SU-DHL-6 (cell line): ENCODE measurements around the gene GIMAP1.

Source experiments
- H2AFZ ChIP-seq: fragments of 200-600 bp; sonication (generic); 2 replicates; pipeline ENCODE4 v1.6.1; 2014; ENCODE audit warnings: low read depth, mild to moderate bottlenecking, moderate library complexity, mixed read lengths, antibody characterized with exemption, low read length; ENCODE audit not compliant: severe bottlenecking
- H3F3A ChIP-seq: fragments of 200-600 bp; shearing (Covaris generic); 2 replicates; pipeline ENCODE4 v1.6.0; 2016; ENCODE audit warnings: antibody characterized with exemption, mild to moderate bottlenecking; ENCODE audit not compliant: insufficient read depth
- H3K27ac ChIP-seq: fragments of 200-600 bp; sonication (generic); 2 replicates; pipeline ENCODE4 v1.5.1; 2016; ENCODE audit warnings: low read depth, mild to moderate bottlenecking, low read length, moderate library complexity, mixed read lengths
- H3K27me3 ChIP-seq: fragments of 200-600 bp; sonication (generic), shearing (Covaris generic); 2 replicates; pipeline ENCODE4 v1.6.0; 2014; ENCODE audit warnings: mild to moderate bottlenecking, low read length
- H3K36me3 ChIP-seq: fragments of 200-600 bp; sonication (generic); 2 replicates; pipeline ENCODE4 v1.6.1; 2014; ENCODE audit warnings: mild to moderate bottlenecking, low read length, mixed read lengths
- H3K4me2 ChIP-seq: fragments of 300-600, 200-600 bp; shearing (Covaris generic), sonication (generic); 2 replicates; pipeline ENCODE4 v1.6.0; 2014; ENCODE audit warnings: low read length, low read depth, mild to moderate bottlenecking; ENCODE audit not compliant: poor library complexity, severe bottlenecking
- H3K4me3 ChIP-seq: fragments of 200-600 bp; sonication (generic); 2 replicates; pipeline ENCODE4 v1.5.1; 2014; ENCODE audit warnings: antibody characterized with exemption, low read length, mild to moderate bottlenecking, mixed read lengths; ENCODE audit not compliant: insufficient read depth, poor library complexity, severe bottlenecking
- H3K79me2 ChIP-seq: fragments of 200-600 bp; sonication (generic); 2 replicates; pipeline ENCODE4 v1.6.1; 2014; ENCODE audit warnings: mild to moderate bottlenecking, low read length, moderate library complexity; ENCODE audit not compliant: insufficient read depth
- H3K9ac ChIP-seq: fragments of 200-600 bp; sonication (generic); 2 replicates; pipeline ENCODE4 v1.7.0; 2014; ENCODE audit warnings: mild to moderate bottlenecking, low read length
- H3K9me2 ChIP-seq: fragments of 200-600 bp; sonication (generic); replicated peaks from 2 replicates; pipeline ENCODE4 v1.6.1; 2014; ENCODE audit warnings: low read length; ENCODE audit not compliant: insufficient read depth
- H3K9me3 ChIP-seq: fragments of 200-600 bp; sonication (generic); 2 replicates; pipeline ENCODE4 v1.6.1; 2014; ENCODE audit warnings: low read length, mixed read lengths; ENCODE audit not compliant: insufficient read depth
- H4K20me1 ChIP-seq: fragments of 200-600 bp; sonication (generic); 2 replicates; pipeline ENCODE4 v1.6.1; 2014; ENCODE audit warnings: low read depth, mild to moderate bottlenecking, antibody characterized with exemption, low read length, moderate library complexity, mixed read lengths
- CTCF ChIP-seq: fragments of 200-600 bp; sonication (generic); IDR thresholded peaks from one replicate; pipeline ENCODE4 v1.5.1; 2017; ENCODE audit warnings: antibody characterized with exemption, mild to moderate bottlenecking, low read length, moderate library complexity; ENCODE audit not compliant: insufficient read depth, poor library complexity, severe bottlenecking
- EZH2phosphoT487 ChIP-seq: fragments of 200-600 bp; sonication (generic), shearing (Covaris generic); conservative IDR thresholded peaks from 2 replicates; pipeline ENCODE4 v1.6.1; 2018; ENCODE audit warnings: mild to moderate bottlenecking, antibody characterized with exemption, low read length, moderate library complexity, mixed read lengths

Gene GIMAP1

GRCh38 chr7:150716939-150717338, 526 bp downstream of the GIMAP1 start:
- H3F3A ChIP-seq, result no peaks in the 10 kb centered on the region
- no peak overlapping the region for H3K4me3 ChIP-seq
- no peak overlapping the region for H2AFZ ChIP-seq
- no peaks in the 10 kb centered on the region for H3K27me3 ChIP-seq
- no peaks in the 10 kb centered on the region for H3K9me2 ChIP-seq
- no peaks in the 10 kb centered on the region for H3K9me3 ChIP-seq
- H3K79me2 ChIP-seq, result no peaks in the 10 kb centered on the region
- no peaks in the 10 kb centered on the region for H3K36me3 ChIP-seq
- H4K20me1 ChIP-seq, result no peaks in the 10 kb centered on the region
- H3K9ac ChIP-seq, result no peak overlapping the region
- no peak overlapping the region for H3K4me2 ChIP-seq
- no peak for TF ChIP-seq CTCF
- TF ChIP-seq EZH2phosphoT487, result no peak
- no peak overlapping the region for H3K27ac ChIP-seq

- Histone ChIP-seq H3K4me2 (no peak overlapping the region), H3K27me3 (no peaks in the 10 kb centered on the region)
Measured at GRCh38 chr7:150717814-150718420, 1.5 kb downstream of the GIMAP1 start.

GRCh38 chr7:150719436-150719835, 3.0 kb downstream of the GIMAP1 start:
- H3K36me3 ChIP-seq, result no peaks in the 10 kb centered on the region
- H3K27me3 ChIP-seq, result no peaks in the 10 kb centered on the region
- H3K9me2 ChIP-seq, result no peaks in the 10 kb centered on the region
- H3K4me2 ChIP-seq, result no peak overlapping the region
- no peaks in the 10 kb centered on the region for H3K79me2 ChIP-seq
- no peak overlapping the region for H2AFZ ChIP-seq
- no peaks in the 10 kb centered on the region for H3F3A ChIP-seq
- TF ChIP-seq CTCF, result no peak
- H3K9ac ChIP-seq, result no peak overlapping the region
- H4K20me1 ChIP-seq, result no peaks in the 10 kb centered on the region
- H3K27ac ChIP-seq, result no peak overlapping the region
- H3K9me3 ChIP-seq, result no peaks in the 10 kb centered on the region
- H3K4me3 ChIP-seq, result no peak overlapping the region

More at GRCh38 chr7:150717814-150718420, 1.5 kb downstream of the GIMAP1 start:
- Histone ChIP-seq H3K9me3 (no peaks in the 10 kb centered on the region), H3K79me2 (no peaks in the 10 kb centered on the region), H3K9me2 (no peaks in the 10 kb centered on the region), H3F3A (no peaks in the 10 kb centered on the region), H3K27ac (no peak overlapping the region), H3K36me3 (no peaks in the 10 kb centered on the region), H4K20me1 (no peaks in the 10 kb centered on the region), H3K4me3 (no peak overlapping the region), H3K9ac (no peak overlapping the region), H2AFZ (no peak overlapping the region)
- TF ChIP-seq EZH2phosphoT487, result no peak
- TF ChIP-seq CTCF, result no peak
